Activated CD4-positive, alpha-beta T cell treated with anti-CD3 and anti-CD28 coated beads, Interleukin-2, amount 10 ng/mL, durations not matched to agents 7 days and 5 days (primary cell): ENCODE results near the gene NIPAL4. TPM values are rescaled to one million over a fixed set of nuclear protein-coding genes. Genes with fewer than 3 reads are reported as not detected.

Experiments
- CTCF ChIA-PET: fragments of 350-600 bp; sonication (Branson Sonifier 250); formaldehyde crosslinking; loops from one replicate; lab custom pipeline; 2021; ENCODE audit warnings: antibody characterized with exemption; lab: Charles Lee
- POLR2A ChIA-PET: fragments of 350-600 bp; sonication (Branson Sonifier 250); formaldehyde crosslinking; loops from one replicate; lab custom pipeline; 2021; ENCODE audit warnings: antibody characterized with exemption; lab: Charles Lee
- DNase-seq: peaks from one replicate; pipeline ENCODE4 v3.0.0-alpha.2; 2020
- H3K27ac Mint-ChIP-seq: one replicate; pipeline ENCODE4 v1.8.0; 2021; ENCODE audit warnings: mild to moderate bottlenecking, moderate library complexity, mixed read lengths
- H3K27me3 Mint-ChIP-seq: one replicate; pipeline ENCODE4 v1.8.0; 2021; ENCODE audit warnings: mixed read lengths
- H3K36me3 Mint-ChIP-seq: one replicate; pipeline ENCODE4 v1.8.0; 2021; ENCODE audit warnings: low read depth, mixed read lengths
- H3K4me1 Mint-ChIP-seq: one replicate; pipeline ENCODE4 v1.8.0; 2021; ENCODE audit warnings: mixed read lengths
- H3K4me3 Mint-ChIP-seq: one replicate; pipeline ENCODE4 v1.8.0; 2021; ENCODE audit warnings: mild to moderate bottlenecking, moderate library complexity, mixed read lengths
- H3K9me3 Mint-ChIP-seq: one replicate; pipeline ENCODE4 v1.8.0; 2021; ENCODE audit warnings: mixed read lengths
- total RNA-seq, 2 experiments: library from RNA; stranded (reverse); gene quantifications; one replicate each; pipeline ENCODE4 v1.2.3, GENCODE V29; 2021

The NIPAL4 gene
- total RNA-seq, 2 experiments from 2014 or later: 0.10 to 0.17 TPM

DNA sequence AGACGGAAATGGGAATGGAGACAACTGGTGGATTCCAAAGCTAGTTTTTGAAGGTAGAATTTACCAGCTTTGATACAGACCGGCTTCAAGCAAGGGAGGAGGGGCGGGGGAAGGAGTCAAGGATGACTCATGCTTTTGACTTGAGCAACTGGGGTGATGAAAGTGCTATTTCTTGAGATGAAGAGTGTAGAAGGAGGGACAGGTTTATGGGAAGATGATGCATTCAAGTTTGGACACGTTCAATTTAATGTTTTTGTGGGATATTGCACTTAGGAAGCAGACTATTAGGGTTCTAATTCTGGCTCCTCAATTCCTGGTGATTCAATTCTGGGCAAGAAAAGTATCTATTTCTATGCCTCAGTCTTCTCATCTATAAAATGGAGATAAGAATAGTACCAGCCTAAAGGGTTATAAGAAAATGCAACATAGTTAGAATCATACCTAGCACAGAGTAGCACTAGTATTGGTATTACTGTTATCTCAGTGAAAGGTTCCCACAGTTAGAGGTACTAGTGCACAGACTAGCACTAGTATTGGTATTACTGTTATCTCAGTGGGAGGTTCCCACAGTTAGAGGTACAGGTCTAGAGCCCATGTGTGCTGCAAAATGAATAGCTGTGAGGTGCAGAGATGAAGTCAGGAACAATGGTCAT, 4.6 kb downstream of the NIPAL4 start:
- H3K9me3 Mint-ChIP-seq: no peaks in the 10 kb centered on the region
- H3K4me3 Mint-ChIP-seq: no peak overlapping the region
- DNase-seq: peak; percentile 51
- POLR2A ChIA-PET: no interaction called here
- H3K27ac Mint-ChIP-seq: no peak overlapping the region
- peaks cover 19% of the 10 kb centered on the region for H3K27me3 Mint-ChIP-seq
- H3K36me3 Mint-ChIP-seq: no peaks in the 10 kb centered on the region
- peaks cover 33% of the 10 kb centered on the region for H3K4me1 Mint-ChIP-seq
- CTCF ChIA-PET: interaction anchor here (2.9 kb wide), 1 partner anchor 278 kb away, joined by 10 read pairs; the partner anchor contains the start of gene LSM11

DNA sequence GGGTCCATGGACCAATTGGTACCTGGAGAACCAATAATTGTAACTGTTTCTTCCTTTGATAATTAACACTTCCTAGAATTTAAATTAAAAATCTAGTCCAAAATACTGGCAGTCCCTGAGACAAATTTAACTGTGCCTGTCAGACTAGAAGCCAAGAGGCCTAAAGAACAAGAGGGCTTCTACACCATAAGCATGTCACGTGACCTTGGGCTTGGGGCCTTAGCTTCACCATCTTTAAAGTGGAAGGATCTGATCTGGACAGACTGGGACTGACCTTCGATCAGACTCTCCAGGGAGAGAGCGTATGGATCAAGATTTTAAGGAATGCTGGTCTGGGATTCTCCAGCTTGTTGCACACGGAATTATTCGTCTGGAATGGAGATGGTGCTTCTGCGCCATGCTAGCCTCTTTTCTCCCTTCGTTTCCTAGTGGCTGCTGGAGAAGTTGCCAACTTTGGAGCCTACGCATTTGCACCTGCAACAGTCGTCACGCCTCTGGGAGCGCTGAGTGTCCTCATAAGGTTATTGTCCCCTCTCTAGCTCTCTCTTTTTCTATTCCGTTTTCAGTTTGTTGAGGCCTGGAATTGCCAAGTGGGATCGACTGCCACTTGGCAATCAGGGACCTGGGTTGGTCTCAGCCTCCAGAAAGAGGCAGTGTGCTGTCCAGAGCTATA, 8.4 kb downstream of the NIPAL4 start:
- H3K27ac Mint-ChIP-seq: no peak overlapping the region
- DNase-seq: no peak
- H3K36me3 Mint-ChIP-seq: peaks cover 13% of the 10 kb centered on the region
- ChIA-PET CTCF (interaction anchor here (1.2 kb wide), 1 partner anchor 9 kb away, joined by 3 read pairs; no protein-coding TSS in a partner anchor), POLR2A (no interaction called here)
- peaks cover 26% of the 10 kb centered on the region for H3K4me1 Mint-ChIP-seq
- no peak overlapping the region for H3K4me3 Mint-ChIP-seq
- no peaks in the 10 kb centered on the region for H3K9me3 Mint-ChIP-seq
- no peaks in the 10 kb centered on the region for H3K27me3 Mint-ChIP-seq

DNA sequence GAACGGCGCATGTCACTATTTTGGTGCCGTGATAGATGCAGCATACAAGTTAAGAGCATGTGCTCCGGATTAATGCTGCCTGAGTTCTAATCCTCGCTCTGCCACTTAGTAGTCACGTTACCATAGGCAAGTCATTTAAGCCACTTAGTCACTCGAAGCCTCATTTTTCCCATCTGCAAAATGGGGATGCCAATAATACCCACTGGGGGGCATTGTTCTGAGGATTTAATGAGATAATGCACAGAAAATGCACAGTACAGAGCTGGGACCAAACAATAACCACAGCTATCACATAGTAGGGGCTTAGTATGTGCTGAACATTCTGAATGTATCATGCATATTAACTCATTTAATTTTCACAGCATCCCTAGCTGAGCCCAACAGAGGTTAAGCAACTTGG, 9.1 kb downstream of the NIPAL4 start:
- no peaks in the 10 kb centered on the region for H3K9me3 Mint-ChIP-seq

DNA sequence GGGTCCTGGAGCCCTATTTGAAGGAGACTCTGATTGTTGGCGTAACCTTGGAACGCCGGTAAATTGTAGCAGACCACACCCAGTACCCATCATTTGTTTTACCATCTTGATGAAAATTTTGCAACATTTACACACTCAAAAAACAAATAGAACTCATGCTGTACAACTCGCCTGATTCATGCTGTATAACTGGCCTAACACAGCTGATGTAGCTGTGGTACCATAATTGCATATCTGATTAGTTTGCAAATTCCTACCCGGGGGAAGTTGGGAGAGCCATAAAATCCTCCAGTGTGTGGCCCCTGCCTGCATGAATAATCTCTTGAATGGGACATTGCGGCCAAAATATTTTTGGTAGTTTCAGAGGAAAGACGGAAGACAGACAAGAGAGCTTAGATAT, 9.7 kb downstream of the NIPAL4 start:
- Mint-ChIP-seq H3K27ac (no peak overlapping the region), H3K27me3 (no peaks in the 10 kb centered on the region), H3K36me3 (peaks cover 21% of the 10 kb centered on the region), H3K4me3 (no peak overlapping the region), H3K4me1 (peaks cover 19% of the 10 kb centered on the region), H3K9me3 (no peaks in the 10 kb centered on the region)
- ChIA-PET POLR2A (interaction anchor here (0.7 kb wide), 1 partner anchor 58 kb away, joined by 3 read pairs; no protein-coding TSS in a partner anchor), CTCF (interaction anchor here (1.0 to 1.8 kb wide), 6 partner anchors 8 to 273 kb away, joined by 3 to 4 read pairs (median 3); partner anchors contain the start of gene NIPAL4)
- DNase-seq: no peak

More for the DNA sequence above, 9.1 kb downstream of the NIPAL4 start:
- H3K4me1 Mint-ChIP-seq: peaks cover 25% of the 10 kb centered on the region
- H3K27ac Mint-ChIP-seq: no peak overlapping the region
- CTCF ChIA-PET: interaction anchor here (1.0 to 1.2 kb wide), 3 partner anchors 9 to 274 kb away, joined by 3 read pairs; no protein-coding TSS in a partner anchor
- POLR2A ChIA-PET: no interaction called here
- no peak for DNase-seq
- no peak overlapping the region for H3K4me3 Mint-ChIP-seq
- H3K36me3 Mint-ChIP-seq: peaks cover 18% of the 10 kb centered on the region
- H3K27me3 Mint-ChIP-seq: no peaks in the 10 kb centered on the region

DNA sequence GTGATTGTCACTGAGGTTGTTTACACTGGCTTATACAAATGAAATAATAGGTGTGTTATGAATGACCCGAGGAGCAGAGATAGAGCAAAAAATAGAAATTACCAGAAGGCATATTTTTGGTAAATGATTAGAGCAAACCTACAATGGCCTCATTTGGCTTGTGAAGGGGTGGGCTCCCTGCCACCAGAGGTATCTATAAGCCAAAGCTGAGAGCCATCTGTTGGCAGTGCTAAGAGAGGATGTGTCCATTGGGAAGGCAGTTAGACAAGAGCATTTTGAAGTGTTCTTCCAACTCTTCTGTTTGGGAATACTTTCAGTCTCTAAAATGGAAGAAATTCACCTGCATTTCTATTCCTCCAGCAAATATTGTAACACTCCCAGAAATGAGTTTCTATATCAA, 10.6 kb downstream of the NIPAL4 start:
- Mint-ChIP-seq H3K36me3 (peaks cover 28% of the 10 kb centered on the region), H3K27me3 (no peaks in the 10 kb centered on the region), H3K4me3 (no peak overlapping the region), H3K27ac (no peak overlapping the region), H3K4me1 (peaks cover 15% of the 10 kb centered on the region), H3K9me3 (no peaks in the 10 kb centered on the region)
- ChIA-PET POLR2A (interaction anchor here (0.7 kb wide), 1 partner anchor 57 kb away, joined by 3 read pairs; no protein-coding TSS in a partner anchor), CTCF (interaction anchor here (1.1 to 1.8 kb wide), 5 partner anchors 9 to 272 kb away, joined by 3 to 4 read pairs (median 3); partner anchors contain the start of gene NIPAL4)
- no peak for DNase-seq

DNA sequence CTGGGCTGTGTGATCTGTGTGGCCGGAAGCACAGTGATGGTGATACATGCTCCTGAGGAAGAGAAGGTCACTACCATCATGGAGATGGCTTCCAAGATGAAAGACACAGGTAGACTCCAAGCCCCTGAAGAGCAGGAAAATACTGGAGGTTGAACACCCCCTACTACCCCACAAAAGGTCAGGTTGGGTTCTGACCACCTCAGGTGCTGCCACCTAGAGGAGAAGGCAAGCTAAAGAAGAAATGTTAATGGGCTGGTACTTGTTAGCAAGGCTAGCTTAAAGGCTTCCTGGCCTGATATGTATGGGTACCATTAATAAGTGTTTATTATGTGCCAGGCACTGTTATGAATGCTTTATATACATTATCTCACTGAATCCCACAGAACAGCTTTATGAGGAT, 11.7 kb downstream of the NIPAL4 start:
- ChIA-PET POLR2A (no interaction called here), CTCF (interaction anchor here (0.6 to 1.5 kb wide), 14 partner anchors 8 to 271 kb away, joined by 3 to 7 read pairs (median 3); partner anchors contain the start of gene NIPAL4)
- Mint-ChIP-seq H3K4me3 (no peak overlapping the region), H3K27ac (no peak overlapping the region), H3K27me3 (no peaks in the 10 kb centered on the region), H3K4me1 (peaks cover 12% of the 10 kb centered on the region), H3K9me3 (no peaks in the 10 kb centered on the region), H3K36me3 (peaks cover 33% of the 10 kb centered on the region)
- DNase-seq: peak; percentile 28

DNA sequence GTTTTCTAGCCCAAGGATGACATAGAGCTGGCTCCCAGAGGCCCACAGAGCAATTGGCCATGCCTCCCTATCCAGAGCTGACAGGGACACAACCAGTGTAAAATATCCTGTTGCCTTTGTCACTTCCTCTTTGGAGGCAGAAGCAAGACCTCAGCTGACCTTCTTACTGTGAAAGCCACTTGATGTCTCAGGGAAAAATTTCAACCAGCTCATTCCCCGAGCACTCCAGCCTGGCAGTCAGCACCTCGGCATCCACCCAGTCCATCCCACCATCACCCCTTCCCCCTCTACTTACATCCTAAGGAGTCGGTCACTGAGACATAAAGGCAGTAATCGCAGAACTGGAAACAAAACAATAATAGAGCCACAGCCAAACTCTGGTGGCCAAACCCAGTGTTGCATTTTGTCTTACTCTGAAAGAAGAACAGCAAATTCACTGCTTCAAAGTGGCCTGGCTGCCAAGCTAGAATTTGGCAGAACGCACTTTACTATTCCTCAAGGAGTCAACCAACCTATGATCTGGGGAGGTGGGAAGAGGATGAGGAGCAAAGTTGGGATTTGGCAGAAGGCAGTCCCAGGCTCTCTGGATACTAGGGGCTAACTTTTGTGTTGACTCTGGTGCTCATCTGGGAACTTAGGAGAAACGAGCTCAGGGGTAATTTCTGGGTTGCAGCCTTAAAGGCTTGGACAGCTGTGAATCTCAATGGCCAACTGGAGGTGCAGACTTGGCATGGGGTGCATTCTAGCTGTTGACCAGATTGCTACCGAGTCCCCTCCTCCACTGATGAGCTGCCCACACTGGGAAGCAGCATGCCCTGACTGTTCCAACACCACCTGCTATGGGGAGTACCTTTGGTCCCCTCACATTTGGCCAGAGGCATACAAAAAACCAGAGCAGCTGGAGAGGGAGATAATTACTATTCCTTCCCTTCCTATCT, 13.6 kb downstream of the NIPAL4 start:
- Mint-ChIP-seq H3K27me3 (no peaks in the 10 kb centered on the region), H3K4me3 (no peak overlapping the region), H3K9me3 (no peaks in the 10 kb centered on the region), H3K27ac (peak overlapping the region; percentile 62), H3K4me1 (peaks cover 29% of the 10 kb centered on the region), H3K36me3 (peaks cover 46% of the 10 kb centered on the region)
- ChIA-PET CTCF (interaction anchor here (0.9 to 1.6 kb wide), 5 partner anchors 11 to 269 kb away, joined by 3 to 5 read pairs (median 4); no protein-coding TSS in a partner anchor), POLR2A (no interaction called here)
- DNase-seq: no peak

DNA sequence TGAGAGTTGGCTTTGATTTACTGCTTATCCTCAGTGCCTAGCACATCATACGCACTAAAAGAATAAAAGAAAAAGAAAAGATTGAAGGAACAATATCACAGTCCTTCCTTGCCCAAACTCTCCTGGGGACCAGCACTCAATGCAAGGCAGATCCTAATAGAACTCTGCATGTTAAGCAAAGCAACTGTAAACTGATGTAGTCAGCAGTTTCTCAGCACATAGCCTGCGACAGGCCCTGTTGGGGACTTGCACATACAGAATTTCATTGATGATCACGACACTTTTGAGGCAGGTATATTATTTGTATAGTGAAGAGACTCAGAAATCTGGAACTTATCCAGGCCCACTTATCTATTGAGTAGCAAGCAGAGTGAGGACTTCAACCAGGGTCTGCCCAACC, 15.4 kb downstream of the NIPAL4 start:
- no peaks in the 10 kb centered on the region for H3K27me3 Mint-ChIP-seq
- H3K4me3 Mint-ChIP-seq: no peak overlapping the region
- H3K4me1 Mint-ChIP-seq: peaks cover 47% of the 10 kb centered on the region
- peak overlapping the region; percentile 34 for H3K27ac Mint-ChIP-seq
- H3K9me3 Mint-ChIP-seq: no peaks in the 10 kb centered on the region
- CTCF ChIA-PET: interaction anchor here (0.6 kb wide), 1 partner anchor 255 kb away, joined by 4 read pairs; no protein-coding TSS in a partner anchor
- POLR2A ChIA-PET: interaction anchor here (0.6 kb wide), 1 partner anchor 20 kb away, joined by 3 read pairs; no protein-coding TSS in a partner anchor
- peaks cover 63% of the 10 kb centered on the region for H3K36me3 Mint-ChIP-seq
- no peak for DNase-seq

DNA sequence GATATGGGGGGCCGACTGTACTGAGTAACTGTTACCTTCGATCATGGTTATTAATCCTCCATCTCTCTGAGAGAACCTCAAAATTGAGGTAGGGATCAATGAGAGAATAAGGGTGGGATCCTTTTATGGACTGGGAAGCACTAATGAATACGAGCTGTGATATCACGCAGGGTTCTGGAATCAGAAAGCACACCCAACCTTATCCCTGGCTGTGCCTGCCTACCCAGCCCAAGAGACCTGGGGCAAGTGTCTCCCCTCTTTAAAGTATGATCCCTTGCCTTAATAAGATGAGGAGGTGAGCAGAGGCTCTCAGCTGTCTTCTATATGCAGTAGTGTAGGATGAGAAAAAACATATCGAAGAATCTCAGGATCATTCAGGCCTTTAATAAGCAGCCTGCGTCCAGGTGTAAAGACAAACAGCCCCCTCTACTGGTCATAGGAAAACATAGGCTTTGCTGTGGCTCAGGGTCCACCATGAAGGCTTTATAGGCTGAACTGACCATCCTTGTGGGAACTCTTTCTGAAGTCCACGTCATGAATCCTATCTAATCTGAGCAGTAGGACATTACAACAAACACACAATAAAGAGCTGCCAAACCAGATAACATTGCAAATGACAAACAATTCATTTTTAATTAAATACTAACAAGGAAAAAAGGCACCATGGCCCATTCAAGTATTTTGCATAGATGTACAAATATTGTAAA, 16.8 kb downstream of the NIPAL4 start:
- H3K36me3 Mint-ChIP-seq: peaks cover 72% of the 10 kb centered on the region
- H3K4me1 Mint-ChIP-seq: peaks cover 58% of the 10 kb centered on the region
- no peak overlapping the region for H3K4me3 Mint-ChIP-seq
- H3K27ac Mint-ChIP-seq: peak overlapping the region; percentile 47
- POLR2A ChIA-PET: no interaction called here
- CTCF ChIA-PET: interaction anchor here (0.6 to 1.6 kb wide), 4 partner anchors 8 to 267 kb away, joined by 3 to 5 read pairs (median 4); partner anchors contain the start of gene LSM11
- DNase-seq: peak; percentile 30
- H3K9me3 Mint-ChIP-seq: no peaks in the 10 kb centered on the region
- H3K27me3 Mint-ChIP-seq: no peaks in the 10 kb centered on the region

DNA sequence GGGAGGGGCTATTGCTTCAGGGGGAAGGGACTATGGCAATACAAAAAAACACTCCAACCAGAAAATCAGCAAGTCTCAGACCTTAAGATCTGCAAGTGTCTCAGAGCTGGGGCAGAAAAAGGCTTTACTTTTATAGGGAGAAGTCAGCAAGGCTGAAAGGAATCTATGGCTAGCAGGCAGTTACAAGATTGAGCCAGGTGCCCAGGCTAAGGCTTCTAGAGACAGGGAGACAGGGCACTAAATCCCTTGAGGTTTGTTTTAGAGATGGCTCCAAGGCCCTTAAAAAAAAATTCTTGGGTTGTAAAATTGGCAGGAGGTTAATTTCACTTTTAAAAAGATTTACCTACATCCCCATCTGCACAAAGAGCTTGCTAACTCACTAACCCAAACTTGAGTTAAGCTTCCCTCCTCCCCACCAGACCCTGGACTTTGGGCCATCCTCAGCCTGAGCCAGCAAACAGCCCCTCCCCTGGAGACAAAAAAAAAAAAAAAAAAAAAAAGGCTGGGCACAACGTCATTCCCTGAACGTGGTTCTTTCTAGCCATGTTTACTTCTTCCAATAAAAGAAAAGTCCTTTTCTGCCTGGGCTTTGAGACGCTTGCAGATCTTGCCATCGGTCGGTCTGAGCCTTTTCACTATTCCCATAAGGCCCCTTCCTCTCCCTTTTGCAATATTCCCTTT, 17.9 kb downstream of the NIPAL4 start:
- no peak overlapping the region for H3K4me3 Mint-ChIP-seq
- peaks cover 69% of the 10 kb centered on the region for H3K4me1 Mint-ChIP-seq
- H3K9me3 Mint-ChIP-seq: no peaks in the 10 kb centered on the region
- ChIA-PET CTCF (interaction anchor here (0.6 to 2.7 kb wide), 4 partner anchors 9 to 266 kb away, joined by 3 to 7 read pairs (median 4); partner anchors contain the start of gene LSM11), POLR2A (no interaction called here)
- H3K36me3 Mint-ChIP-seq: peaks cover 76% of the 10 kb centered on the region
- no peaks in the 10 kb centered on the region for H3K27me3 Mint-ChIP-seq
- peak overlapping the region; percentile 86 for H3K27ac Mint-ChIP-seq
- no peak for DNase-seq

DNA sequence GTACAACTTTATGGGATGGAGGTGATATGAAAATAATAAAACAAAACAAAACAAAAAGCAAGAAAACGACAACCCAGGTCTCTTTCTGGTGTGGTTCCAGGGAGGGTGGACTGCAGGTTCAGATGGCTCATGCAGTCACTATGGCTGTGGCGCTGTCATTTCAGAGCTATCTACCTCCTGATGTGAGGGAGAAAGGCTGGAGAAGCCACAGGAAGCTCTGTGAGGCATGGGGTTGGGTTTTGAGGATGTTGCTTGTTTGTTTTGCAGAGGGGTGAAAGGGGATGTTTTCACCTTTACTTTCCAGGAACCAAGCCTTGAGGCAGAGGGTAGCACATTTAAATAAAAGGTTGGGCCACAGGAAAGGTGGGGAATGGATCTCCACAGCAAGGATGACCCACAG, 18.7 kb downstream of the NIPAL4 start:
- peaks cover 75% of the 10 kb centered on the region for H3K36me3 Mint-ChIP-seq
- ChIA-PET POLR2A (no interaction called here), CTCF (interaction anchor here (0.6 to 2.7 kb wide), 5 partner anchors 9 to 295 kb away, joined by 3 to 7 read pairs (median 5); no protein-coding TSS in a partner anchor)
- peaks cover 63% of the 10 kb centered on the region for H3K4me1 Mint-ChIP-seq
- H3K9me3 Mint-ChIP-seq: no peaks in the 10 kb centered on the region
- peak overlapping the region; percentile 86 for H3K27ac Mint-ChIP-seq
- H3K27me3 Mint-ChIP-seq: no peaks in the 10 kb centered on the region
- peak overlapping the region; percentile 0 for H3K4me3 Mint-ChIP-seq
- peak; percentile 39 for DNase-seq
